AG09319 (cell line): ENCODE data around the gene OVCA2.

Experiments used
- DNase-seq: peaks from one replicate; pipeline ENCODE4 v3.0.0-alpha.2; 2010; ENCODE audit warnings: low read depth; ENCODE audit errors: extremely low read depth
- CTCF ChIP-seq: IDR thresholded peaks from 2 replicates; pipeline ENCODE4 v1.5.1; 2011; ENCODE audit warnings: low read depth, mild to moderate bottlenecking, inconsistent platforms, low read length, moderate library complexity

OVCA2 gene

GRCh38 chr17:2082003-2082781 lies 40.4 kb downstream of the OVCA2 start:
- no peak for TF ChIP-seq CTCF
- no peak for DNase-seq

GRCh38 chr17:2083613-2084035 lies 41.8 kb downstream of the OVCA2 start:
- no peak for DNase-seq
- TF ChIP-seq CTCF, result no peak

GRCh38 chr17:2084036-2084765 lies 42.4 kb downstream of the OVCA2 start:
- no peak for DNase-seq
- no peak for TF ChIP-seq CTCF

GRCh38 chr17:2084766-2085647 lies 43.2 kb downstream of the OVCA2 start:
- no peak for TF ChIP-seq CTCF
- peak; percentile 94 for DNase-seq

- no peak for TF ChIP-seq CTCF
- no peak for DNase-seq
Measured at GRCh38 chr17:2085648-2085949, 43.8 kb downstream of the OVCA2 start.

- TF ChIP-seq CTCF, result no peak
Measured at GRCh38 chr17:2086306-2086705, 44.5 kb downstream of the OVCA2 start.

More at GRCh38 chr17:2086306-2086705, 44.5 kb downstream of the OVCA2 start:
- DNase-seq, result no peak
